ENCODE data around the gene SLC7A10. TPM values are rescaled to one million over a fixed set of nuclear protein-coding genes. Genes with fewer than 3 reads are reported as not detected.
"Not testable (repeated sequence)": the region's sequence is repeated elsewhere in the genome, so short reads cannot be mapped to it uniquely, and the experiment has no call there.

Gene SLC7A10
- total RNA-seq, 1 donor from 2014 or later = not detected

GRCh38 chr19:33202546-33203507, 22.8 kb downstream of the SLC7A10 start:
- intact Hi-C loops (cut with micrococcal nuclease) = no loop called here

GRCh38 chr19:33201886-33202545, 23.6 kb downstream of the SLC7A10 start:
- intact Hi-C loops (cut with micrococcal nuclease) = no loop called here

- intact Hi-C loops (cut with micrococcal nuclease) = no loop called here
These were observed 24.2 kb downstream of the SLC7A10 start for GRCh38 chr19:33201473-33201872.

- intact Hi-C loops (cut with micrococcal nuclease) = no loop called here
These were observed 26.0 kb downstream of the SLC7A10 start for GRCh38 chr19:33199441-33200265.

GRCh38 chr19:33198169-33198568, 27.5 kb downstream of the SLC7A10 start:
- intact Hi-C loops (cut with micrococcal nuclease) = no loop called here

- intact Hi-C loops (cut with micrococcal nuclease) = no loop called here
These were observed 28.1 kb downstream of the SLC7A10 start for GRCh38 chr19:33197591-33198000.

- intact Hi-C loops (cut with micrococcal nuclease) = no loop called here
These were observed 29.0 kb downstream of the SLC7A10 start for GRCh38 chr19:33196446-33197193.

- intact Hi-C loops (cut with micrococcal nuclease) = no loop called here
These were observed 29.9 kb downstream of the SLC7A10 start for GRCh38 chr19:33195645-33196347.

- intact Hi-C loops (cut with micrococcal nuclease) = no loop called here
These were observed 30.6 kb downstream of the SLC7A10 start for GRCh38 chr19:33194886-33195644.

- intact Hi-C loops (cut with micrococcal nuclease) = no loop called here
These were observed 31.1 kb downstream of the SLC7A10 start for GRCh38 chr19:33194532-33194885.

GRCh38 chr19:33193865-33194362, 31.7 kb downstream of the SLC7A10 start, which contains the start of gene LRP3:
LRP3 (plus strand) TSS chr19:33194330; CDS start chr19:33194786, 456 bp downstream.
- intact Hi-C loops (cut with micrococcal nuclease) = no loop called here

GRCh38 chr19:33193269-33193864, 32.3 kb downstream of the SLC7A10 start:
- intact Hi-C loops (cut with micrococcal nuclease) = no loop called here

GRCh38 chr19:33192010-33192409, 33.6 kb downstream of the SLC7A10 start:
- intact Hi-C loops (cut with micrococcal nuclease) = no loop called here

GRCh38 chr19:33191501-33191900, 34.1 kb downstream of the SLC7A10 start:
- intact Hi-C loops (cut with micrococcal nuclease) = no loop called here

GRCh38 chr19:33191092-33191491, 34.6 kb downstream of the SLC7A10 start:
- intact Hi-C loops (cut with micrococcal nuclease) = not testable (repeated sequence)

GRCh38 chr19:33189453-33189852, 36.2 kb downstream of the SLC7A10 start:
- intact Hi-C loops (cut with micrococcal nuclease) = no loop called here

GRCh38 chr19:33187183-33187540, 38.5 kb downstream of the SLC7A10 start:
- intact Hi-C loops (cut with micrococcal nuclease) = no loop called here

- intact Hi-C loops (cut with micrococcal nuclease) = no loop called here
These were observed 39.0 kb downstream of the SLC7A10 start for GRCh38 chr19:33186431-33187182.
